Neural progenitor cell (in vitro differentiated cells): ENCODE results near the gene SLC35F3. TPM values are rescaled to one million over a fixed set of nuclear protein-coding genes. Genes with fewer than 3 reads are reported as not detected.

ENCODE experiments used
- DNase-seq: peaks from one replicate; pipeline ENCODE4 v3.0.0-alpha.2; 2016; ENCODE audit warnings: low spot score
- H2AFZ ChIP-seq: fragments of 200-600 bp; sonication (generic); replicated peaks from 2 replicates; pipeline ENCODE4 v1.6.1; 2016; ENCODE audit warnings: antibody characterized with exemption
- H3F3A ChIP-seq: fragments of 200-600 bp; sonication (generic); 2 replicates; pipeline ENCODE4 v1.6.1; 2016; ENCODE audit warnings: antibody characterized with exemption, low read depth
- H3K27ac ChIP-seq: fragments of 200-600 bp; sonication (generic); 2 replicates; pipeline ENCODE4 v1.5.1; 2016; ENCODE audit warnings: mild to moderate bottlenecking
- H3K27me3 ChIP-seq: fragments of 200-600 bp; sonication (generic); 2 replicates; pipeline ENCODE4 v1.6.1; 2016; ENCODE audit warnings: mild to moderate bottlenecking, moderate library complexity
- H3K36me3 ChIP-seq: fragments of 200-600 bp; sonication (generic); 2 replicates; pipeline ENCODE4 v1.5.1; 2016
- H3K4me1 ChIP-seq: fragments of 200-600 bp; sonication (generic); 2 replicates; pipeline ENCODE4 v1.6.1; 2016; ENCODE audit warnings: mixed run types
- H3K4me2 ChIP-seq: fragments of 200-600 bp; sonication (generic); 2 replicates; pipeline ENCODE4 v1.6.1; 2016
- H3K4me3 ChIP-seq: fragments of 200-600 bp; sonication (generic); 2 replicates; pipeline ENCODE4 v1.5.1; 2016
- H3K79me2 ChIP-seq: fragments of 200-600 bp; sonication (generic); 2 replicates; pipeline ENCODE4 v1.6.1; 2016; ENCODE audit warnings: low read depth
- H3K9ac ChIP-seq: fragments of 200-600 bp; sonication (generic); 2 replicates; pipeline ENCODE4 v1.6.1; 2016
- H3K9me3 ChIP-seq: fragments of 200-600 bp; sonication (generic); 2 replicates; pipeline ENCODE4 v1.5.1; 2016; ENCODE audit warnings: low read depth
- H4K20me1 ChIP-seq: fragments of 200-600 bp; sonication (generic); 2 replicates; pipeline ENCODE4 v1.6.1; 2016; ENCODE audit warnings: low read depth
- H3K27ac Mint-ChIP-seq: 3 replicates; pipeline ENCODE4 v1.8.0; 2021; ENCODE audit warnings: mixed read lengths
- H3K27me3 Mint-ChIP-seq: 2 replicates; pipeline ENCODE4 v1.8.0; 2022; ENCODE audit warnings: low read depth, mild to moderate bottlenecking, inconsistent platforms, moderate library complexity, mixed read lengths; ENCODE audit not compliant: insufficient read depth
- H3K36me3 Mint-ChIP-seq: 3 replicates; pipeline ENCODE4 v1.8.0; 2021; ENCODE audit warnings: mixed read lengths
- H3K4me1 Mint-ChIP-seq: 3 replicates; pipeline ENCODE4 v1.8.0; 2021; ENCODE audit warnings: mixed read lengths
- H3K4me3 Mint-ChIP-seq: 3 replicates; pipeline ENCODE4 v1.8.0; 2021; ENCODE audit warnings: mild to moderate bottlenecking, moderate library complexity, mixed read lengths
- H3K9me3 Mint-ChIP-seq: 3 replicates; pipeline ENCODE4 v1.8.0; 2020; ENCODE audit warnings: mixed read lengths
- EZH2 ChIP-seq: fragments of 200-600 bp; sonication (generic); IDR thresholded peaks from 2 replicates; pipeline ENCODE4 v1.6.1; 2017; ENCODE audit warnings: antibody characterized with exemption, mild to moderate bottlenecking, moderate library complexity
- EZH2phosphoT487 ChIP-seq: fragments of 200-600 bp; sonication (generic); IDR thresholded peaks from 2 replicates; pipeline ENCODE4 v1.6.1; 2017; ENCODE audit warnings: antibody characterized with exemption
- total RNA-seq: library from RNA; depleted of rRNA; stranded (reverse); fragments of >200 nt; gene quantifications from 2 replicates; pipeline ENCODE4 v1.2.3, GENCODE V29; 2015; ENCODE audit warnings: low replicate concordance
- TF ChIP-seq, protein P1 (sequence below): fragments of 200-600 bp; sonication (generic); IDR thresholded peaks from 2 replicates; pipeline ENCODE4 v1.5.1; 2017; ENCODE audit warnings: antibody characterized with exemption, mild to moderate bottlenecking

SLC35F3 gene
- total RNA-seq, 1 donor from 2014 or later = 0.79 TPM

DNA sequence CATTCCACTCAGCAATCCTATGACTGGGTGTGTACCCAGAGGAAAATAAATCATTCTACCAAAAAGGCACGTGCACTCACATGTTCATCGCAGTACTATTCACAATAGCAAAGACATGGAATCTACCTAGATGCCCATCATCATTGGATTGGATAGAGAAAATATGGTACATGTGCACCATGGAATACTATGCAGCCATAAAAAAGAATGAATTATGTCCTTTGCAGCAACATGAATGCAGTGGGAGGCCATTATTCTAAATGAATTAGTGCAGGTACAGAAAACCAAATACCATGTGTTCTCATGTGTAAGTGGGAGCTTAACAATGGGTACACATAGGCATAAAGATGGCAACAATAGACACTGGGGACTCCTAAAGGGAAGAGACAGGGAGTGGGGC is 39.9 kb upstream of the SLC35F3 start:
- Histone ChIP-seq H3K9me3 (peaks cover 12% of the 10 kb centered on the region), H3K4me2 (no peak overlapping the region), H3K4me3 (no peak overlapping the region), H3K9ac (no peak overlapping the region), H2AFZ (no peak overlapping the region), H3K4me1 (no peaks in the 10 kb centered on the region), H3F3A (no peaks in the 10 kb centered on the region), H4K20me1 (no peaks in the 10 kb centered on the region), H3K27ac (no peak overlapping the region), H3K79me2 (no peaks in the 10 kb centered on the region), H3K36me3 (peaks cover 9% of the 10 kb centered on the region), H3K27me3 (no peaks in the 10 kb centered on the region)
- H3K36me3 Mint-ChIP-seq = no peaks in the 10 kb centered on the region
- no peaks in the 10 kb centered on the region for H3K27me3 Mint-ChIP-seq
- no peak overlapping the region for H3K27ac Mint-ChIP-seq
- H3K9me3 Mint-ChIP-seq = peaks cover 19% of the 10 kb centered on the region
- H3K4me3 Mint-ChIP-seq = no peak overlapping the region
- no peak for TF ChIP-seq EZH2
- TF ChIP-seq, protein P1, sequence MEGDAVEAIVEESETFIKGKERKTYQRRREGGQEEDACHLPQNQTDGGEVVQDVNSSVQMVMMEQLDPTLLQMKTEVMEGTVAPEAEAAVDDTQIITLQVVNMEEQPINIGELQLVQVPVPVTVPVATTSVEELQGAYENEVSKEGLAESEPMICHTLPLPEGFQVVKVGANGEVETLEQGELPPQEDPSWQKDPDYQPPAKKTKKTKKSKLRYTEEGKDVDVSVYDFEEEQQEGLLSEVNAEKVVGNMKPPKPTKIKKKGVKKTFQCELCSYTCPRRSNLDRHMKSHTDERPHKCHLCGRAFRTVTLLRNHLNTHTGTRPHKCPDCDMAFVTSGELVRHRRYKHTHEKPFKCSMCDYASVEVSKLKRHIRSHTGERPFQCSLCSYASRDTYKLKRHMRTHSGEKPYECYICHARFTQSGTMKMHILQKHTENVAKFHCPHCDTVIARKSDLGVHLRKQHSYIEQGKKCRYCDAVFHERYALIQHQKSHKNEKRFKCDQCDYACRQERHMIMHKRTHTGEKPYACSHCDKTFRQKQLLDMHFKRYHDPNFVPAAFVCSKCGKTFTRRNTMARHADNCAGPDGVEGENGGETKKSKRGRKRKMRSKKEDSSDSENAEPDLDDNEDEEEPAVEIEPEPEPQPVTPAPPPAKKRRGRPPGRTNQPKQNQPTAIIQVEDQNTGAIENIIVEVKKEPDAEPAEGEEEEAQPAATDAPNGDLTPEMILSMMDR = no peak
- no peak for TF ChIP-seq EZH2phosphoT487
- no peak for DNase-seq
- no peaks in the 10 kb centered on the region for H3K4me1 Mint-ChIP-seq

DNA sequence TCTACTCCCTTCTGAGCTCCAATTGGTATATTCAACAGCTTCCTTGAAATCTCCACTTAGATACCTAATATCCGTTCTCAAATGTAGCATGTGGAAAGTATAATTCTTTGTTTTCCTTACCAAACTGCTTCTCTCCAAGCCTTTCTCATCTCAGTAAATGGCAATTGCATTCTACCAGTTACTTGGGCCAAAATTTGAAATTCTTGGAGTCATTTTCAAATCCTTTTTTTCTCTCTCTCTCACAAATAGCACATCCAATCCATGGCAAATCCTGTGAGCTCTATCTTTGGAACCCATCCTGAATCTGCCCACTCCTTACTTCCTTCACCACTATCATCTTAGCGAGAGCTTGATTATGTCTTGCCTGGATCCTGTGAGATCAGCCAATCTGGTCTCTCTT is 39.3 kb upstream of the SLC35F3 start:
- peaks cover 19% of the 10 kb centered on the region for H3K9me3 Mint-ChIP-seq
- H3K27ac Mint-ChIP-seq = no peak overlapping the region
- Histone ChIP-seq H3K9ac (no peak overlapping the region), H3K4me2 (no peak overlapping the region), H3K4me3 (no peak overlapping the region), H3F3A (no peaks in the 10 kb centered on the region), H3K36me3 (peaks cover 9% of the 10 kb centered on the region), H2AFZ (no peak overlapping the region), H3K27ac (no peak overlapping the region), H3K27me3 (no peaks in the 10 kb centered on the region), H3K9me3 (peaks cover 12% of the 10 kb centered on the region), H4K20me1 (no peaks in the 10 kb centered on the region), H3K4me1 (no peaks in the 10 kb centered on the region), H3K79me2 (no peaks in the 10 kb centered on the region)
- H3K27me3 Mint-ChIP-seq = no peaks in the 10 kb centered on the region
- DNase-seq = no peak
- H3K4me3 Mint-ChIP-seq = no peak overlapping the region
- no peak for TF ChIP-seq EZH2
- TF ChIP-seq EZH2phosphoT487 = no peak
- TF ChIP-seq, protein P1 = no peak
- no peaks in the 10 kb centered on the region for H3K36me3 Mint-ChIP-seq
- H3K4me1 Mint-ChIP-seq = no peaks in the 10 kb centered on the region

DNA sequence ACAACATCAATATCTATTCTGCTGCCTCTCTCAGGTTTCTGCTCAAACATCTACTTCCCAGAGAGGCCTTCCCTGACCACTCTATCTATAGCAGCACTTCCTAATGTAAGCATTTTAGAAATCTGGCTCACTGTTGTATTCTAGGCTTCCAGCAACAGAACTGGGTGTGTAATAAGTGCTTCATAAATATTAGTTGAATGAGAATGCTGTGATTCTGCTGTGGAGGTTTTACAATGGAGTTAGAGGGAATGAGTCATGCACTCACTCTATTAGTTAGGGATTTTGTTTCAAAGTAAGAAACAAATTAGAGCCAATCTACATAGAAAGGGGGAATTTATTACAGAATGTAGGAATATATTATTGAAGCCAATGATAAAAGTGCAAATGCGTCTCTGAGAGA is 38.6 kb upstream of the SLC35F3 start:
- Histone ChIP-seq H4K20me1 (no peaks in the 10 kb centered on the region), H3K79me2 (no peaks in the 10 kb centered on the region), H3K27ac (no peak overlapping the region), H2AFZ (no peak overlapping the region), H3K4me3 (no peak overlapping the region), H3K4me1 (no peaks in the 10 kb centered on the region), H3K36me3 (peaks cover 9% of the 10 kb centered on the region), H3F3A (no peaks in the 10 kb centered on the region), H3K4me2 (no peak overlapping the region), H3K9me3 (peaks cover 12% of the 10 kb centered on the region), H3K27me3 (no peaks in the 10 kb centered on the region), H3K9ac (no peak overlapping the region)
- H3K9me3 Mint-ChIP-seq = peaks cover 19% of the 10 kb centered on the region
- H3K4me1 Mint-ChIP-seq = no peaks in the 10 kb centered on the region
- no peaks in the 10 kb centered on the region for H3K27me3 Mint-ChIP-seq
- H3K4me3 Mint-ChIP-seq = no peak overlapping the region
- no peak overlapping the region for H3K27ac Mint-ChIP-seq
- no peak for TF ChIP-seq EZH2
- no peaks in the 10 kb centered on the region for H3K36me3 Mint-ChIP-seq
- no peak for DNase-seq

DNA sequence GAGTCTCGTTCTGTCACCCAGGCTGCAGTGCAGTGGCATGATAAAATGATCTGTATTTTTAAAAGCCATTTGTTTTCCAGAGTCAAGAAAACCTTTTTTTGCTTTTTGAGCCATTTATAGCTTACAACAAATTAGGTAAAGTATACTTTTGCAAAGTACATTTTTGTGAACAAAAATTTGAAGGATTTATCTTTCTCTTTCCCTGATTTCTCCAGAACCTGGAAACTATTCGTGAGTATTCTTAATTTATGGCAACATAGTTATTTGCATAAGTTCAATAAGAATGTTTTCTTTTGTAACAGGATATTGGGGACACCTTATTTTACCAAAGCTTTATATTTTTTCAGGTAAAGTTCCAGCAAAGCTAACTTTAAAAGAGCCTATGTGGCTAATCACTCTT is 37.4 kb upstream of the SLC35F3 start:
- Histone ChIP-seq H3K9me3 (peaks cover 12% of the 10 kb centered on the region), H3K4me1 (no peaks in the 10 kb centered on the region), H3F3A (no peaks in the 10 kb centered on the region), H3K79me2 (no peaks in the 10 kb centered on the region), H3K27ac (no peak overlapping the region), H3K4me3 (no peak overlapping the region), H3K27me3 (no peaks in the 10 kb centered on the region), H4K20me1 (no peaks in the 10 kb centered on the region), H3K9ac (no peak overlapping the region), H2AFZ (no peak overlapping the region), H3K36me3 (peaks cover 9% of the 10 kb centered on the region), H3K4me2 (no peak overlapping the region)
- Mint-ChIP-seq H3K36me3 (no peaks in the 10 kb centered on the region), H3K4me3 (no peak overlapping the region), H3K9me3 (peaks cover 22% of the 10 kb centered on the region), H3K27ac (no peak overlapping the region), H3K27me3 (no peaks in the 10 kb centered on the region), H3K4me1 (no peaks in the 10 kb centered on the region)
- TF ChIP-seq, protein P1 = no peak
- TF ChIP-seq EZH2 = no peak
- no peak for TF ChIP-seq EZH2phosphoT487
- no peak for DNase-seq
